Spleen (tissue), 7 donors: ENCODE measurements around the gene CDCA5.
A peak's percentile ranks its signal among the peaks of the same experiment; 100 is the strongest.

ENCODE experiments used
- POLR2A ChIP-seq, 3 donors: fragments of 450-650 bp; IDR thresholded peaks; one replicate each; pipeline ENCODE4 v1.5.1; 2017; ENCODE audit warnings: antibody characterized with exemption in 3 of 3, mild to moderate bottlenecking in 1 of 3
- POLR2AphosphoS5 ChIP-seq, 3 donors: sonication (generic); formaldehyde crosslinking; IDR thresholded peaks; one replicate each; pipeline ENCODE4 v1.5.1; 2017; ENCODE audit warnings: antibody characterized with exemption in 3 of 3
- TF ChIP-seq, protein P1 (sequence below), 11 experiments: fragments of 200-600 bp in 7 of 11; fragments of 450-650 bp in 4 of 11; sonication (generic) in 4 of 11; IDR thresholded peaks in 8 of 11; conservative IDR thresholded peaks in 3 of 11; 1 replicate in 7 of 11; 2 replicates in 4 of 11; pipeline versions ENCODE4 v1.4.0 to v1.8.0; 2016 to 2021; ENCODE audit warnings: antibody characterized with exemption in 11 of 11, inconsistent platforms in 4 of 11, mild to moderate bottlenecking in 1 of 11
- donor health status: DM: no; HTN: no; CAD: no; lungs with moderate emphysema.
- donor health status: DM: no; HTN: no; CAD: no.
- donor health status: DM: no; HTN: no; CAD: no.

DNA sequence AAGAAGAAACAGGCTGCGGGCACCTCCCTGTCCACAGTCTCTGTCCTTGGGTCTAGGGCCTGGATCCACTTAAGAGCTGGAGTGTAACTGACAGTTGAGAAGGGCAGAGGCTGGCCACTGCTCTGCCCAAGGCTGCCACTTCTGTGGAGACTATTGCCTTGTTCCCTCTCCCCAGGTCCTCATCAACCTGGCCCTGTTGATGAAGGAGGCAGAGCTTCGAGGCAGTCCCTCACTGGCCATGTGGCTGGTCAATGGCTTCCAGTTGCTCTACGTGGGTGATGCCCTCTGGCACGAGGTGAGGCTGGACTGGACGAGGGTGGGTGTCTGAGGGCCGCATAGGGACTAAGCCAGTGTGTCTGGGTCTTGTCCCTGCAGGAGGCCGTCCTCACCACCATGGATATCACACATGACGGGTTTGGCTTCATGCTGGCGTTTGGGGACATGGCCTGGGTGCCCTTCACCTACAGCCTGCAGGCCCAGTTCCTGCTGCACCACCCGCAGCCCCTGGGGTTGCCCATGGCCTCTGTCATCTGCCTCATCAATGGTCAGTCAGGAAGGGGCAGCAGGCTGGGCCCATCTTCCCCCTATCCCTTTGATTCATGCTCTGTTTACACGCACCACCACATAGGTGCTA is 30.8 kb upstream of the CDCA5 start:
- TF ChIP-seq, protein P1, sequence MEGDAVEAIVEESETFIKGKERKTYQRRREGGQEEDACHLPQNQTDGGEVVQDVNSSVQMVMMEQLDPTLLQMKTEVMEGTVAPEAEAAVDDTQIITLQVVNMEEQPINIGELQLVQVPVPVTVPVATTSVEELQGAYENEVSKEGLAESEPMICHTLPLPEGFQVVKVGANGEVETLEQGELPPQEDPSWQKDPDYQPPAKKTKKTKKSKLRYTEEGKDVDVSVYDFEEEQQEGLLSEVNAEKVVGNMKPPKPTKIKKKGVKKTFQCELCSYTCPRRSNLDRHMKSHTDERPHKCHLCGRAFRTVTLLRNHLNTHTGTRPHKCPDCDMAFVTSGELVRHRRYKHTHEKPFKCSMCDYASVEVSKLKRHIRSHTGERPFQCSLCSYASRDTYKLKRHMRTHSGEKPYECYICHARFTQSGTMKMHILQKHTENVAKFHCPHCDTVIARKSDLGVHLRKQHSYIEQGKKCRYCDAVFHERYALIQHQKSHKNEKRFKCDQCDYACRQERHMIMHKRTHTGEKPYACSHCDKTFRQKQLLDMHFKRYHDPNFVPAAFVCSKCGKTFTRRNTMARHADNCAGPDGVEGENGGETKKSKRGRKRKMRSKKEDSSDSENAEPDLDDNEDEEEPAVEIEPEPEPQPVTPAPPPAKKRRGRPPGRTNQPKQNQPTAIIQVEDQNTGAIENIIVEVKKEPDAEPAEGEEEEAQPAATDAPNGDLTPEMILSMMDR (IDR thresholded peaks at IDR 0.05 in 8 of 11, conservative IDR thresholded peaks at IDR 0.05 in 3 of 11) = no peak
- TF ChIP-seq POLR2AphosphoS5 (IDR thresholded peaks at IDR 0.05) (peak in 2 of 3 donors; percentile 19 to 55), POLR2A (IDR thresholded peaks at IDR 0.05) (no peak)
